ENCODE measurements around the gene SETBP1. TPM values are rescaled to one million over a fixed set of nuclear protein-coding genes. Genes with fewer than 3 reads are reported as not detected.

Gene SETBP1
- total RNA-seq, 1 donor from 2014 or later, result 7.1 TPM

GRCh38 chr18:44918142-44918476 is 237.4 kb downstream of the SETBP1 start:
- intact Hi-C loops (cut with DNase I), result no loop called here
- DNase-seq (ENCODE audit: missing footprints) (no peak), ATAC-seq (peak; percentile 53)

DNA sequence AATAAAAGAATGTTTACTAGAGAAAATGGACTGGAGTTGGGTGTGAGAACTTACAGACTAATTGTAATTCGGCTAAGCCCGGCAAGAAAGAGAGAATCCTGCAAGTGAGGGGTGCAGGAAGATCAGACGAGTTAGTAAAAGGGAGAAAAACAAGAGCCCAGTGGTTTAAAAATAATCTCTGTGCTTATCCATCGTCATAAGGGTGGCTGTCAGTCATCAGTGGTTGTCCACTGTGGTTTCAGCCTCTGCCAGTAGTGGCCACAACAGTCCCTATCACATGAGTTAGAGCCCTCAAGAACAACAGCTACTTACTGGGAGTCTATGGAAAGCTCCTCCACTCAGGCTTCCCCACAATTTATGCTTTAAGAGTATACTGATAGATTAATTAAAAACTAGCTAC is 239.8 kb downstream of the SETBP1 start:
- ATAC-seq (no peak), DNase-seq (ENCODE audit: missing footprints) (no peak)
- intact Hi-C loops (cut with DNase I), result no loop called here

GRCh38 chr18:44921974-44922373 is 241.3 kb downstream of the SETBP1 start:
- intact Hi-C loops (cut with DNase I), result no loop called here
- ATAC-seq (no peak), DNase-seq (ENCODE audit: missing footprints) (no peak)

DNA sequence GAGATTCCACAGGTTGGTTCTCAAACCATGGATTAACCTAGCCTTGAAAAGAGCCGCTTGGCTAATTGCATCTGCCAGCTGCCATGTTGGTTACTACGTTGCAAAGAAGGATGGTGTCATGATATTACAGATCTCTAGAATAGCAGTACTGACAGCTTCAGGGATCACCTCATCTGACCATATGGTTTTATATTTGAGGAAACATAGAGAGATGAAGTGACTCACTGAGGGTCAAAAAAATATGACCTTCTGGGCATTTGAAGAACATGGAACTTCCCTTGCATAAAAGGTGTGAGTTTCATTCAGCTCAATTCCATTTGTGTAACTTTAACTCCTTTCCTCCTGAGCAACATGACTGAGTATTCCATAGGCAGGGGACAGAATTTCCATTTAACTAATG is 242.3 kb downstream of the SETBP1 start:
- intact Hi-C loops (cut with DNase I), result no loop called here

GRCh38 chr18:44924785-44925499 is 244.3 kb downstream of the SETBP1 start:
- no peak for DNase-seq (ENCODE audit: missing footprints)
- ATAC-seq, result peak; percentile 42
- intact Hi-C loops (cut with DNase I), result no loop called here

More for the DNA sequence above, 242.3 kb downstream of the SETBP1 start:
- no peak for ATAC-seq
- DNase-seq (ENCODE audit: missing footprints), result no peak

GRCh38 chr18:44927127-44927849 is 246.6 kb downstream of the SETBP1 start:
- ATAC-seq, result no peak
- intact Hi-C loops (cut with DNase I), result no loop called here
- no peak for DNase-seq (ENCODE audit: missing footprints)

- intact Hi-C loops (cut with DNase I), result no loop called here
- ATAC-seq (no peak), DNase-seq (ENCODE audit: missing footprints) (no peak)
Measured at GRCh38 chr18:44934901-44935300, 254.2 kb downstream of the SETBP1 start.

GRCh38 chr18:44935455-44935854 is 254.8 kb downstream of the SETBP1 start:
- DNase-seq (ENCODE audit: missing footprints), result no peak
- intact Hi-C loops (cut with DNase I), result no loop called here
- no peak for ATAC-seq

DNA sequence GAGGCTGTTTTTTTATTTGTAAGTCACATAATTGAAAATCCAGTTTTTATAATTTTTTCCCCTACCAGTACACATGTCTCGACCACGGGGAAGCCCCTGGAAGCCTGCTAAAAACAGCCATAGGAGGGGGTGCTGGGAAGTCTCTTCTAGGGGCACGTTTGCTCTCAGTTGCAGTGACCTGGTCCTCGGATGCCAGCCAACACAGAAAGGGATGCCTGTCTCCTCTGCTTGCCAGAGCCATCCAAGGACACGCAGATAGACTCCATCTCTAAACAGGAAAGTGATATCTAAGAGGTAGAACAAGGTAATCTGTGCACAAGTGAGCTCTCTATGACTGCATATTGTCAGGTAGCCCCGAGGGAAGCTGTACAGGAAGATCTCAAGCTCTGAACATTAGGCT is 255.8 kb downstream of the SETBP1 start:
- intact Hi-C loops (cut with DNase I), result no loop called here
- no peak for DNase-seq (ENCODE audit: missing footprints)
- no peak for ATAC-seq

GRCh38 chr18:44937960-44938719 is 257.5 kb downstream of the SETBP1 start:
- no peak for DNase-seq (ENCODE audit: missing footprints)
- ATAC-seq, result no peak
- intact Hi-C loops (cut with DNase I), result no loop called here

- ATAC-seq, result no peak
- no peak for DNase-seq (ENCODE audit: missing footprints)
- intact Hi-C loops (cut with DNase I), result no loop called here
Measured at GRCh38 chr18:44938720-44939665, 258.3 kb downstream of the SETBP1 start.

GRCh38 chr18:44941516-44941915 is 260.8 kb downstream of the SETBP1 start:
- ATAC-seq (no peak), DNase-seq (ENCODE audit: missing footprints) (no peak)
- intact Hi-C loops (cut with DNase I), result no loop called here

DNA sequence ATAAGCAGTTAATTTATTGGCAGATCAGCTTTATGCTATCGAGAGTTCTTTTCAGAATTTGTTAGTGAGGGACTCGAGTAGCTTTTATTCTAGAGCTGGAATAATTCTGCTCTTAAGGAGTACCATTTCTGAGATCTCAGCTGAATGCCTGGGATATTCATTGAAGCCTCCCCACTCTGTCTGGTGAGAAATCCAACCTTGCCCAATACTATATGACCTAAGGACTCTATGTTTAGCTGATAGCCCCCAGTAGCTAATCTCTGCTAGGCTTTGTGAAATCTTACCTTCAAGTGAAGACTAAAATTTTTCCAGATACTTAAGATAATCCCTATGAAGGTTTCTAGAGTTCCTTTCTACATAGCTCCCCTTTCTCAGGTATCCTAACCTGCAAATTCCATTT is 261.4 kb downstream of the SETBP1 start:
- DNase-seq (ENCODE audit: missing footprints), result no peak
- ATAC-seq, result no peak
- intact Hi-C loops (cut with DNase I), result no loop called here

GRCh38 chr18:44943311-44943881 is 262.7 kb downstream of the SETBP1 start:
- ATAC-seq (no peak), DNase-seq (ENCODE audit: missing footprints) (no peak)

GRCh38 chr18:44944461-44944860 is 263.8 kb downstream of the SETBP1 start:
- ATAC-seq, result no peak
- intact Hi-C loops (cut with DNase I), result no loop called here
- no peak for DNase-seq (ENCODE audit: missing footprints)

More at GRCh38 chr18:44943311-44943881, 262.7 kb downstream of the SETBP1 start:
- intact Hi-C loops (cut with DNase I), result no loop called here

GRCh38 chr18:44945888-44946401 is 265.3 kb downstream of the SETBP1 start:
- intact Hi-C loops (cut with DNase I), result no loop called here
- ATAC-seq (no peak), DNase-seq (ENCODE audit: missing footprints) (no peak)

DNA sequence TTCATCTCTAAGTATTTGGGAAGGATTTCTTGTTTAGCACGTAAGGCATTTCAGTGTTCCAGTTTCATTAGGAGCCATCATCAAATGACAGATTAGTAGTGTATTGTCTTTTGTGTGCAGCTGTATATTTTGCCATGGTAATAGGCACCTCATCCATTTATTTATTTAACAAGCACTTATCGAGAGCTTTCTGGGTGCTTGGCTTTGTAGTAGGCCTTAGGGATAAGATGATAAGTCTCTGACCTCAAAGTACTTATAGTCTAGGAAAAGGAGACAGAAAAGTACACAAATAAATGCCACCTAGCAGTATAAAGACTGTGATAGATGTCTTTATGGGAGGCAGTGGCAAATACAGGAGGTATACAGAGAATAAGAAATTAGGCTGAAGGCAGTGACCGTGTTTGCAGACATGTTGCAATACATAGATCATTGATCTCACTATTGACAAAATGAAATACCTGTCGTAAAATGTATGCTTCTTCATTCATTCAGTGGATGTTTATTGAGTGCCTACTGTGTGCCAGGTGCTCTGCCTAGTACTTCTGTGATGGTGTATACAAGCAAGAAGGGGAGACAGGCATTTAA is 265.9 kb downstream of the SETBP1 start:
- ATAC-seq (no peak), DNase-seq (ENCODE audit: missing footprints) (no peak)
- intact Hi-C loops (cut with DNase I), result no loop called here

- ATAC-seq (no peak), DNase-seq (ENCODE audit: missing footprints) (no peak)
- intact Hi-C loops (cut with DNase I), result no loop called here
Measured at GRCh38 chr18:44949967-44950366, 269.3 kb downstream of the SETBP1 start.

Measured in Right ventricle myocardium inferior (tissue), 1 donor.